B cell (primary cell): ENCODE data around the gene C7.

Experiments
- EZH2 ChIP-seq: IDR thresholded peaks from 2 replicates; pipeline ENCODE4 v1.6.1; 2012; ENCODE audit warnings: borderline replicate concordance, low read depth, mild to moderate bottlenecking, moderate library complexity, low read length; ENCODE audit not compliant: insufficient read depth, poor library complexity, severe bottlenecking
- TF ChIP-seq, protein P1 (sequence below): fragments of 200-600 bp; IDR thresholded peaks from one replicate; pipeline ENCODE4 v1.8.0; 2022; ENCODE audit warnings: antibody characterized with exemption, mild to moderate bottlenecking

DNA sequence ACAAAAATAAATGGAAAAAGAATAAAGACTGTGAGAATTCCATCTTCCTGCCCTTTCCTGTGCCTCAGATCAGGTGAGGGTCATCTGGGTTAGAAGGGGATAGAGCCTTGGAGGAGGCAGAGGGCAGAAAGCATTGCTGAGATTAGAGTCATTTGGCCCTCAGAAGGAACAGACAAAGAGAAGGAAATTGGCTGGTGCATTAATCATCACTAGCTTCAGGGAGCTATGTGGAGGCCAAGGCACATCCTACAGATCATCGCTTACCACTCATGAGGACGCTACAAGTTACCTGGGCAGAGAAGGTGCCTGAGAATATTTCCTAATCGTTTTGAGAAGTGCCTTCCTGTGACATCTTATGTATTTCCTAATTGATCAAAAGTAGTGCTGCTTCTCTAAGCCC, 74.5 kb downstream of the C7 start:
- TF ChIP-seq, protein P1, sequence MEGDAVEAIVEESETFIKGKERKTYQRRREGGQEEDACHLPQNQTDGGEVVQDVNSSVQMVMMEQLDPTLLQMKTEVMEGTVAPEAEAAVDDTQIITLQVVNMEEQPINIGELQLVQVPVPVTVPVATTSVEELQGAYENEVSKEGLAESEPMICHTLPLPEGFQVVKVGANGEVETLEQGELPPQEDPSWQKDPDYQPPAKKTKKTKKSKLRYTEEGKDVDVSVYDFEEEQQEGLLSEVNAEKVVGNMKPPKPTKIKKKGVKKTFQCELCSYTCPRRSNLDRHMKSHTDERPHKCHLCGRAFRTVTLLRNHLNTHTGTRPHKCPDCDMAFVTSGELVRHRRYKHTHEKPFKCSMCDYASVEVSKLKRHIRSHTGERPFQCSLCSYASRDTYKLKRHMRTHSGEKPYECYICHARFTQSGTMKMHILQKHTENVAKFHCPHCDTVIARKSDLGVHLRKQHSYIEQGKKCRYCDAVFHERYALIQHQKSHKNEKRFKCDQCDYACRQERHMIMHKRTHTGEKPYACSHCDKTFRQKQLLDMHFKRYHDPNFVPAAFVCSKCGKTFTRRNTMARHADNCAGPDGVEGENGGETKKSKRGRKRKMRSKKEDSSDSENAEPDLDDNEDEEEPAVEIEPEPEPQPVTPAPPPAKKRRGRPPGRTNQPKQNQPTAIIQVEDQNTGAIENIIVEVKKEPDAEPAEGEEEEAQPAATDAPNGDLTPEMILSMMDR, result no peak
- TF ChIP-seq EZH2, result no peak
